SKM-1 (cell line): ENCODE measurements around the gene LPAR1.

Experiments used
- DNase-seq: peaks from one replicate; lab custom pipeline; 2025; ENCODE audit not compliant: unreplicated experiment; lab: John Stamatoyannopoulos, UW

Gene LPAR1

GRCh38 chr9:110960288-110960687 is 78.0 kb downstream of the LPAR1 start:
- DNase-seq = no peak

DNA sequence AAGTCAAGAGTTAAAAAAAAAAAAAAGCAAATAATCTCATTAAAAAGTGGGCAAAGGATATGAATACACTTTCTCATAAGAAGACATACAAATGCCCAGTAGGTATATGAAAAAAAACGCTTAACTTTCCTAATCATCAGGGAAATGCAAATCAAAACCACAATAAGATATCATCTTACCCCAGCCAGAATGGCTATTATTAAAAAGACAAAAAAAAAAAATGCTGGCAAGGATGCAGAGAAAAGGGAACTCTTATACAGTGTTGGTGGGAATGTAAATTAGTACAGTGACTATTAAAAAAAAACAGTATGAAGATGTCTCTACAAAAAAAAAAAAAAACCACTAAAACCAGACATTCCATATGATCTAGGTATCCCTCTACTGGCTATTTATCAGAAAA is 79.4 kb downstream of the LPAR1 start:
- DNase-seq = no peak

DNA sequence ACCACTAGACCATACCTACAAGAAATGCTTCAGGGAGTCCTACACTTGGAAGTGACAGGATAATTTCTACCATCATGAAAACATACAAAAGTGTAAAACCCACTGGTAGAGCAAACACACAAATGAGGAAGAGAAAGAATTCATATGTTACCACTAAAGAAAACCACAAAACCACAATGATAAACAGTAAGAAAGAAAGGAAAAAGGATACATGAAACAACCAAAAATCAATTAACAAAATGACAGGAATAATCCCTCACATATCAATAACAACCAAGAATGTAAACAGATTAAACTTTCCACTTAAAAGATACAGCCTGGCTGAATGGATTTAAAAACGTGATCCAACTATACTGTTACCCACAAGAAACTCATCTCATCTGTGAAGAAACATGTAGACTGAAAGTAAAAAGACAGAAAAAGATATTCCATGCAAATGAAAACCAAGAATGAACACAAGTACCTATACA is 83.4 kb downstream of the LPAR1 start:
- DNase-seq = no peak

- DNase-seq = no peak
Measured at GRCh38 chr9:110952540-110952859, 85.8 kb downstream of the LPAR1 start.

- DNase-seq = no peak
Measured at GRCh38 chr9:110951805-110952539, 86.3 kb downstream of the LPAR1 start.

GRCh38 chr9:110950041-110950645 is 88.1 kb downstream of the LPAR1 start:
- no peak for DNase-seq

DNA sequence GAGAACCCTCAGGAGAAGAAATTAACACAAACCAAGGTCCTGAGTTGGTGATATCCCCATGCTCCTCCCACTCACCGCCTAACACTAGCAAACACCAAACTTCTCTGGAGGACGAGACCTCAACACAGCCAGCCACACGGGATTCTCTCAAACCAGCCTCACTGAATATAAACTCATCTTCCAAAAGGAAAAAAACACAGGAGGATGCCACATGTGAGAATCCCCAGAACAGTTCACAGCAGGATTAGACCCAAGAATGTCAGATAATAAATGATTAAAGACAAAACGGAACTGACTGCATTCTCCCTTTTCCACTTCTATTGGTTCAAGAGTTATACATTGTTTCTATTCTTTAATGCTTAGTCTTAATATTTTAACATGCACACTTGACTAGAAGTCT is 89.2 kb downstream of the LPAR1 start:
- no peak for DNase-seq

GRCh38 chr9:110947491-110948044 is 90.7 kb downstream of the LPAR1 start:
- no peak for DNase-seq

GRCh38 chr9:110942522-110942921 is 95.7 kb downstream of the LPAR1 start:
- DNase-seq = no peak

GRCh38 chr9:110940951-110941557 is 97.2 kb downstream of the LPAR1 start:
- no peak for DNase-seq

DNA sequence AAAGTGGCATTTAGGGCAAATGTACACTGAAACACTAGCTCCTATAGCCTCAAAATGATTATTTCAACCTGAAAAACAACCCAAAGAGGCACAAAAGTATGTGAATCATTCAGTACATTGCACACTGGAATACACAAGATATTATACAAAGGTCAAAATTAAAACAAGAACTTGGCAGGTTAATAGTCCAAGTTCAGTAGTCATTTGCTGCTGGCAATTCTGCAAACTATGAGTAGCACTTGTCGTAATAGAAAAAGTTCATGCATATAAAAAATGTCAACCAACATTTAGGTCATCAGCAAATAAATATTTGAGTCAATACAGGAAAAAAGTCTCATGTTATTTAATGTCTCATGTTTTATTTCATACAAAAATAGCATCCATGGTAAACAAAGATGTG is 98.7 kb downstream of the LPAR1 start:
- no peak for DNase-seq

GRCh38 chr9:110939047-110939446 is 99.2 kb downstream of the LPAR1 start:
- no peak for DNase-seq

- no peak for DNase-seq
Measured at GRCh38 chr9:110938242-110938641, 100.0 kb downstream of the LPAR1 start.

GRCh38 chr9:110936719-110937452 is 101.4 kb downstream of the LPAR1 start:
- no peak for DNase-seq

DNA sequence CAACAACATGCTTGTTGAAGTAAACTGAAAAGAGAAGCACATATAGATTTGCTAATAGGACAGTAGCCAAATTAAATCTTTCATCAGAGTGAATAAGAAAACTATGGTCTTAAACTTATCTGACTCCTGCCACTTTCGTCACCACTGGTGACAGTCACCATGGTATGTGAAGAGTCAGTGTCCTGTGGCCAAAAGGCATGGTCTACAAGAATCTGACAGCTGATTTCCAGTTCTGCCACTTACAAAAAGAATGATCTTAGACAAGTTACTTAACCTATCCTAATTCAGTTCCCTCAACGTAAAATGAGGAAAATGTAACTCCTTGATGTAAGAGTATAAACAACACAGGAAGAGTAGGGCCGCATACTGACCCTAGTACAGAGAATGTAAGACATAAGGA is 102.0 kb downstream of the LPAR1 start:
- no peak for DNase-seq

GRCh38 chr9:110935829-110936228 is 102.4 kb downstream of the LPAR1 start:
- DNase-seq = no peak

- DNase-seq = no peak
Measured at GRCh38 chr9:110933350-110934001, 104.8 kb downstream of the LPAR1 start.

DNA sequence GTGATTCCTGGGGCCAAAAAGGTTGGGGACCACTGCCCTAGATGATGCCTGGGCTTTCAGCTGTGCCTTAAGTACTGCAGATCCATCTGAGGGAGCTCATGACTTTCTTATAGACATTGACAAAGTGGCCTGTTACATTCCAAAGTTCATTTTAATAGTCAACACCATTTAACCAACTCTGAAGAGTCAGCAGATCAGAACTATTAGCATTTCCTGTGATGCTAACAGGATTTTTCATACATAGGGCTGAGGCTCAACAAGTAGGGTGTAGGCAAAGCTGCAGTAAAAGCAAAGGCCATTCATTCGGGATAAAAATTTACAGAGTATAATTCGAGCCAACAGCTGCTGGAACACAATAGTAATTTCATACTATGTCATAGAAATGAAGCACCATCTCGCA is 105.4 kb downstream of the LPAR1 start:
- no peak for DNase-seq

DNA sequence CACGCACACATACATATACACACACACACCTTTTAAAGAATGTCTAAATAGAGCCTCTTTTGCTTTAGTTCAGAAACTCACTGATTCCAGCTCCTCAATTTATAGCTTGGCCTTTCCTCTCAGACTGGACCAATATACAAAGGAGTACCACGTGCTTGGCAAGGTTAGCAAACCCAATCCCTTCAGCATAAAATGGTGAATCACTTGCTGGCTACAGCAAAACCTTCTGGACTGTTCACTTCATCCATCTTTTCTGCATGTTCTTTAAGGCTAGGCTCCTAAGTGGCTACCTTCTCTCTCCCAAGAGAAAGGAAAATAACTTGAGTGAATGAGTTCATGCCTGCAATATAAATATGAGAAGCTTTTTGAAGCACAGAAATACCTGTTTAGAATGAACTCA is 109.7 kb downstream of the LPAR1 start:
- DNase-seq = no peak

- DNase-seq = no peak
Measured at GRCh38 chr9:110926828-110927487, 111.3 kb downstream of the LPAR1 start.
